ENCODE results near the gene CIAO2A.
A peak's percentile ranks its signal among the peaks of the same experiment; 100 is the strongest.
"Not testable (repeated sequence)": the region's sequence is repeated elsewhere in the genome, so short reads cannot be mapped to it uniquely, and the experiment has no call there.

Gene CIAO2A

DNA sequence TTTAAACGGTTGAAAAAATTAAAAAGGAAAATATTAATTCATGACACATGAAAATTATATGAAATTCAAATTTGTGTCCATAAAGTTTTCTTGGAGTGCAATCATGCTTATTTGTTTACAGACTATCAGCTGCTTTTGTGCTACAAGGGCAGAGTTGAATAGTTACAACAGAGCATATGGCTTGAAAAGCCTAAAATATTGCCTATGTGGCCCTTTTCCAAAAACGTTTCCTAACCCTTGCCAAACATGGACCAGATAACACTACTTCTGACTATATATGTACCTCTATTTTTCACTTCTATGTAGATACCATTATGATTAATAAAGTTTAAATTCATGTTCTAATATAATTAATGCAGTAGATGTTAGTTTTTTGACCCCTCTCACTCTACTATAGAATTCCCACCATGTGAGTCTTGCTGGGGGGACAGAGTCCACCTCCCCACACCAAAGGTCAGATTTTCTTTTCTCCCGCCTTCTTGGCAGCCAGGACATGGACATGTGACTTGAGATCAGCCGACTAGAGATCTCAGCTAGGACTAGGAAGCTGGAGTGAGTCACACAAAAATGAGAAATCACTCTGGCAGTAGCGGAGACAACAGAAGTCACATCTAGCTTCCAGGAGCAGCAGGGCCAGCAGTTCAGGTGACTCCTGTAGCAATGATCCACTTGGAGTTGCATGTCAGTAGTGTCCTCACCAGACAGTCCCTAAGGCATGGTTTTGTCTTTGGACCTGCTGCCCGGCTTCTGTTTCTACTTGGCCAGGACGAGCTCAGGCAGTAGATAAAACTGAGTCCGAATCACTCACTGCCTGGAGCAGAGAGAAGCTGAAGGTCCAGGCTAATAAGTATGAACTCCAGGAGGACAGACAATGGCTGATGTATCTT, 22.4 kb downstream of the CIAO2A start:
- no peak for DNase-seq

- no peak for DNase-seq
Measured at GRCh38 chr15:64070106-64070505, 23.5 kb downstream of the CIAO2A start.

GRCh38 chr15:64068133-64068532, 25.5 kb downstream of the CIAO2A start:
- DNase-seq = no peak

- DNase-seq = peak; percentile 68
Measured at GRCh38 chr15:64067564-64068030, 26.0 kb downstream of the CIAO2A start.

- DNase-seq = no peak
Measured at GRCh38 chr15:64066451-64066850, 27.2 kb downstream of the CIAO2A start.

- no peak for DNase-seq
Measured at GRCh38 chr15:64060716-64061115, 32.9 kb downstream of the CIAO2A start.

- not testable (repeated sequence) for DNase-seq
Measured at GRCh38 chr15:64059104-64059503, 34.5 kb downstream of the CIAO2A start.

- no peak for DNase-seq
Measured at GRCh38 chr15:64058279-64058678, 35.4 kb downstream of the CIAO2A start.

- not testable (repeated sequence) for DNase-seq
Measured at GRCh38 chr15:64053674-64054073, 40.0 kb downstream of the CIAO2A start.

DNA sequence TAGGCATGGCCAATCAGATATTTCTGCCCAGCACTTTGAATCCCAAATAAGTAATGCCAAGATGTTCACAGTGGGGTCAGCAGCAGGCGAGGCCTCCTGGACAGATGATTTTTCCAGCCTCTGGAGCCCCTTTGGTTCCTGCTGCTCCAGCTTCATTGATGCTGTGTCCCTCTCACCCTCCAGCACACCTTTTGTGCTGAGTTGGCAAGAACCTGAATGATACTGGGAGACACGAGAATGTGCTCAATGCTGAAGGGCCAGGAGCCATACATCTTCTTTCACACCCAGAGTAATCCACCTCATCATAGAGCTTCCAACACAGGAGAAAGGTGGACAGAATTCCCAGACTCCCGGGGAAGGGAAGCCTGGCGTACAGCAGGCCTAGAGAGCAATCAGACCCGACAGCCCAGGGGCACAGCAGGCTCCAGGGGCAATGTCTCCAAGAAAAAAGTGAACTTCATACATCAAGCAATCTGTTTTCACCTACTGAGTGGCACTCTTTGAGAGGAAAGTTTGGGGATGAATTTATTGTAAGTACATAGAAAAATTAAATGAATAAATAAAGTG, 40.6 kb downstream of the CIAO2A start:
- DNase-seq = no peak

DNA sequence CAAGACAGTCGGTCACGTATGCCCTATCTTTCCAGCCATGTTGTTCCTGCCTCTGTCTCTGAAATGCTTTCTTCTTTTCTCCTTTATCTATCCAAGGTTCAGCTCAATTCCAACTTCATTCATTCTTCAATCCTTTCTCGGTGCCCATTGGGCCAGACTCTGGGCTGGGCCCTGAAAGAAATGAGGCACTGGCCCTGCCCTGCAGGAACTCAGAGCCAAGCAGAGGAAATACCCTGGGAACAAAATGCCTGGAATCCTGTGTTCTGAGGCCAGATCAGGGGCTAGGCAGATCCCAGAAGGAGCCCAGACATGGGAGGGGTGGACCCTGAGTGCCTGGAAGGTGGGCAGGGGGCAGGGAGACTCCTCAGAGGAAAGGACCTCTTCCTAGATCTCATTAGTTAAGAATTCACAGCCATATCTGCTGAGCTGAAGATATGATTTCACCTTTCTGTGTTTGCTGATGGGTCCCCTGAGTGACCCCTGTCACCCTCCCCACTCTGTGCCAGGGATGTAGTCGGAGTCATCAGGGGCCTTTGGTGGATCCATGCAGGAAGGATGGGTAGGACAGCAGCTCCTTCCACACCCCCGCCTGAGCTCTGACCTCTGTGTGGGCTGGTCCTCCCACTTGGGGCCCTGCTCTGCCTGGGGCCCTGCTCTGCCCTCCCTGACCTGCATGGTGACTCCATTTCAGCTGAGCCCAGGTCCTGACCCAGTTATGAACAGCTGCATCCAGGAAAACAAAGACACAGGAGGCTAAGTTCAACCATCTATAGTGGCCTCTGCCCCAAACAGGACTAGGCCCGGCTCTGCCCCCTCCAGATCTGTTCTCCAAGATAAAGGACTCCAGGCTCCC, 42.0 kb downstream of the CIAO2A start:
- no peak for DNase-seq

- no peak for DNase-seq
Measured at GRCh38 chr15:64051093-64051402, 42.6 kb downstream of the CIAO2A start.

DNA sequence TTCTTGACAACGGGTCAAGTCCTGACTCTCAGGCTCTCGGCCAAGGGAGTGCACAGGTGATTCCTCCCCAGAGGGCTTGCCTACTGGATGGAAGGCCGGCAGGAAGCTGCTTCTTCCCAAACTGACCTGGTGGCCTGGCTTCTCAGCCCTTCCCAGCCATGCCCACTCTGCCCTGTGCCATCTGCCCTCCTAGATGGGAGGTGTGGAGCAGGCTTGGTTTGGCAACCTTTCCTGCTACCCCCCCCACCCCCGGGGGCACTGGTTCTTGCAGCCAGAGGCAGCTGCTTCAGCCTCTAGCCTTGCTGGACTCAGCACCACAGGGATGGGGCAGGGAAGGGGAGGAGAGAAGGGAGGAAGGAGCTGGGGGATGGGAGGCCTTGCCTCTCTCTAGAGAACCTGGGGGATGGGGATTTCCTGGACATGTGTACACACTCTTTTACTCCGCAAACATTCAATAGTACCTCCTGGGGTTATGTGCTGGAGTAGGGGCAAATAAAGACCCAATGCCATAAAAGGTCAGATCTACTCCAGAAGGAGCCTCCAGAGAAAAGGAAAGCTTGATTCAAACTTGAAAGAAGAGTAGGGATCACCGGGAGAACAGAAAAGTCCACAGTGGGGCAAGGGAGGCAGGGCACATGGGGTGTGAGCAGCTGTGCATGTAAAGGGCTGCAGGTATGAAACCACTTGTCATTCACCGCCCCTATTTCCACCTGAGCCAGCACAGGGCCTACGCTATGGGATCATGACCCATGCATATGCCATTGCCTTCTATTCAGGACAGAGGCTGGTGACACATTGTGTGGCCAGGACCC, 43.2 kb downstream of the CIAO2A start:
- no peak for DNase-seq

- no peak for DNase-seq
Measured at GRCh38 chr15:64048781-64049460, 44.7 kb downstream of the CIAO2A start.

DNA sequence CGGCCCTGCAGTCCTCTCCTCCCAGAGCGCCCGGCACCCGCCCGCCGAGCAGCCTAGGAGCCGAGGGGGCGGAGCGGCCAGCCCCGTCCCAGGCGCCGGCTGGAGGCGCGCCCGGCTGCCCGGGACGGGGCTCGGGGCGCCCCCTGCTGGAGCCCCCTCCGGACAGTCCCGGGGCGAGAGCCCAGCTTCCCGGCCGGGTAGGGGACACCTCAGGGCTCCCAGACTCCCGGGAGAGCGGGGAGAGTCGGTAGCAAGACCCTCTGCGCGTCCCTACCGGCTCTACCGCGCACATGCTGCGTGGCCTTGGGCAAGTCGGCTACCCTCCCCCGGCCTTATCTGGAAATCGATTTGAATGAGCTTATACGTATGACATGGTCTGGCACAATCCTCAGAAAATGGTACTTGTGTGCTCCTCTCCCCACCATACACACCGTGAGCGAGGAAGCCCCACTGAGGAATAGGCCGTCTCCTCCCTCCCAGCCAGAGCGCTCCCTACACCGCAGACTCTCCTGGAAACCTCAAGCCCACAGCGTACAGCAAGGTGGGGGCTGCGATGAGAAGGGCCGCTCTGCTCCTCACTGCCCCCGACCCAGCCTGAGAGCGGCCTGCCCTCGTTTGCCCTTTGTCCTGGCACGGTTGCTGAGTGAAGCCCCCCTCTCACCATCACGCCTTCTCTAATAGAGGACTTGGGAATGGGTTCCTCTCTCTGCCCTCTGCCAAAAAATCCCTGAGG, 47.1 kb downstream of the CIAO2A start, which contains the start of gene DAPK2:
Gene DAPK2 (minus strand): TSS at position 65 of the 733 bp plus-strand sequence. CDS start 6,224 bp downstream, outside the sequence.
- DNase-seq = peak; percentile 47

GRCh38 chr15:64045774-64046420, 47.7 kb downstream of the CIAO2A start:
- no peak for DNase-seq

DNA sequence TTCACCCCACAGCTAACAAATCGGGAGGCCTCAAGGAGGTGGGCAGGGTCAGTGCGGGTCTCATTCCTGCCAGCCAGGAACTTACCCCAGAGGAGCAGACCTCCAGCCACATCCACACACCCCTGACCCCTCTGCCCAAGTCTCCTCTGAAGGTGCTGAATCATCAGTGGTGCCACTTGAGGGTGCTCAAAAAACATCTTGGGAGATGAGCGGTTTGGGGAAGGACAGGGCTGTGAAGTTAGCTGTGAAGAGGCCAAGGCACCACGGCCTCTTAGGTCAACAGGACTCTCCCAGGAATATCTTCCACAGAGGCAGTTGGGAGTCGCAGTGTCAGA, 48.6 kb downstream of the CIAO2A start:
- no peak for DNase-seq

GRCh38 chr15:64044300-64045100, 49.1 kb downstream of the CIAO2A start:
- DNase-seq = no peak

- no peak for DNase-seq
Measured at GRCh38 chr15:64038878-64039610, 54.6 kb downstream of the CIAO2A start.

Data from CD4-positive, alpha-beta T cell treated with Interleukin-4 for 4 hours (primary cell).